IMR-90 (cell line): ENCODE measurements around the gene GMCL2. TPM values are rescaled to one million over a fixed set of nuclear protein-coding genes. Genes with fewer than 3 reads are reported as not detected.

Experiments
- ATAC-seq: fragments of 200-7000 bp; cut with Tn5 transposase; 2 replicates; pipeline ENCODE4 v1.9.1; 2020; ENCODE audit warnings: low read depth, mild to moderate bottlenecking, moderate library complexity
- BruUV-seq: library from RNA; stranded (reverse); fragments of 400-500 nt; replicated peaks from 2 replicates; lab custom pipeline; 2021; lab: Mats Ljungman, UMichigan
- CTCF ChIA-PET: fragments of 300-600 bp; formaldehyde crosslinking; extraction: SDS; loops from one replicate; lab custom pipeline; 2021; ENCODE audit warnings: antibody characterized with exemption; lab: Yijun Ruan, JAX
- POLR2A ChIA-PET: fragments of 300-600 bp; sonication (Branson Sonifier 250); formaldehyde crosslinking; loops from one replicate; lab custom pipeline; 2022; ENCODE audit warnings: antibody characterized with exemption; ENCODE audit not compliant: unreplicated experiment; lab: Charles Lee
- DNase-seq: peaks from one replicate; pipeline ENCODE4 v3.0.0; 2013
- H2AFZ ChIP-seq: replicated peaks from 2 replicates; pipeline ENCODE3; 2013; ENCODE audit warnings: low read length, mild to moderate bottlenecking; ENCODE audit not compliant: poor library complexity
- H2AK5ac ChIP-seq: 2 replicates; pipeline ENCODE4 v1.6.1; 2013; ENCODE audit warnings: low read depth, low read length, inconsistent platforms
- H2AK9ac ChIP-seq: replicated peaks from 2 replicates; pipeline ENCODE3; 2013; ENCODE audit warnings: mild to moderate bottlenecking, low read depth, low read length, moderate library complexity; ENCODE audit not compliant: poor library complexity
- H2BK120ac ChIP-seq: 2 replicates; pipeline ENCODE4 v1.6.1; 2013; ENCODE audit warnings: low read depth, low read length, inconsistent platforms
- H2BK15ac ChIP-seq: 3 replicates; pipeline ENCODE4 v1.6.1; 2013; ENCODE audit warnings: low read depth, low read length, inconsistent platforms
- H2BK20ac ChIP-seq: 2 replicates; pipeline ENCODE4 v1.6.1; 2013; ENCODE audit warnings: low read depth, mild to moderate bottlenecking, inconsistent platforms, low read length, moderate library complexity
- H2BK5ac ChIP-seq: 2 replicates; pipeline ENCODE4 v1.6.1; 2013; ENCODE audit warnings: mild to moderate bottlenecking, low read depth, low read length, inconsistent platforms; ENCODE audit not compliant: poor library complexity, severe bottlenecking
- H3K14ac ChIP-seq: replicated peaks from 2 replicates; pipeline ENCODE4 v1.6.1; 2013; ENCODE audit warnings: low read depth, low read length, inconsistent platforms
- H3K18ac ChIP-seq: 2 replicates; pipeline ENCODE4 v1.6.1; 2013; ENCODE audit warnings: low read depth, low read length, control low read depth
- H3K23ac ChIP-seq: 2 replicates; pipeline ENCODE4 v1.6.1; 2013; ENCODE audit warnings: low read depth, low read length, inconsistent platforms
- H3K27ac ChIP-seq: 2 replicates; pipeline ENCODE4 v1.5.1; 2013; ENCODE audit warnings: mild to moderate bottlenecking, control low read depth, low read length; ENCODE audit not compliant: insufficient read depth
- H3K27me3 ChIP-seq: 2 replicates; pipeline ENCODE4 v1.6.1; 2013; ENCODE audit warnings: low read length; ENCODE audit not compliant: control insufficient read depth, insufficient read depth
- H3K36me3 ChIP-seq: 2 replicates; pipeline ENCODE4 v1.6.1; 2013; ENCODE audit warnings: low read length, mixed read lengths; ENCODE audit not compliant: control insufficient read depth, insufficient read depth
- H3K4ac ChIP-seq: 2 replicates; pipeline ENCODE4 v1.6.1; 2013; ENCODE audit warnings: low read depth, low read length, inconsistent platforms
- H3K4me1 ChIP-seq: 2 replicates; pipeline ENCODE4 v1.6.1; 2013; ENCODE audit warnings: low read length, mixed read lengths; ENCODE audit not compliant: control insufficient read depth, insufficient read depth
- H3K4me2 ChIP-seq: 2 replicates; pipeline ENCODE4 v1.6.1; 2013; ENCODE audit warnings: low read depth, mild to moderate bottlenecking, control low read depth, low read length, moderate library complexity
- H3K4me3 ChIP-seq: 2 replicates; pipeline ENCODE4 v1.5.1; 2013; ENCODE audit warnings: low read depth, mild to moderate bottlenecking, control low read depth, low read length, moderate library complexity; ENCODE audit not compliant: insufficient read depth
- H3K56ac ChIP-seq: 2 replicates; pipeline ENCODE4 v1.6.1; 2013; ENCODE audit warnings: low read length, inconsistent platforms; ENCODE audit not compliant: insufficient read depth; ENCODE audit errors: extremely low read depth
- H3K79me1 ChIP-seq, 2 experiments: 2 replicates each; pipeline ENCODE4 v1.6.1; 2013; ENCODE audit warnings: low read length in 2 of 2, inconsistent platforms in 1 of 2, low read depth in 1 of 2
- H3K9ac ChIP-seq: 2 replicates; pipeline ENCODE4 v1.6.1; 2013; ENCODE audit warnings: low read depth, low read length, control low read depth
- H3K9me1 ChIP-seq: 2 replicates; pipeline ENCODE4 v1.6.1; 2013; ENCODE audit warnings: low read length, inconsistent platforms; ENCODE audit not compliant: insufficient read depth
- H3K9me3 ChIP-seq: 2 replicates; pipeline ENCODE4 v1.6.1; 2013; ENCODE audit warnings: low read length; ENCODE audit not compliant: control insufficient read depth, insufficient read depth
- H4K20me1 ChIP-seq: 2 replicates; pipeline ENCODE4 v1.6.1; 2013; ENCODE audit warnings: low read length, inconsistent platforms; ENCODE audit not compliant: insufficient read depth
- H4K5ac ChIP-seq: 2 replicates; pipeline ENCODE4 v1.6.1; 2013; ENCODE audit warnings: mild to moderate bottlenecking, low read depth, low read length, control low read depth
- H4K8ac ChIP-seq, 2 experiments: 2 replicates each; pipeline ENCODE4 v1.6.1; 2013; ENCODE audit warnings: low read depth in 2 of 2, low read length in 2 of 2, control low read depth in 1 of 2, inconsistent platforms in 1 of 2
- H4K91ac ChIP-seq: 2 replicates; pipeline ENCODE4 v1.6.1; 2013; ENCODE audit warnings: low read depth, low read length, inconsistent platforms; ENCODE audit not compliant: insufficient read depth
- CHD1 ChIP-seq: IDR thresholded peaks from 2 replicates; pipeline ENCODE4 v1.6.1; 2012; ENCODE audit warnings: low read depth, low read length, improper control_type of control experiment
- CTCF ChIP-seq: conservative IDR thresholded peaks from 2 replicates; pipeline ENCODE4 v1.5.1; 2012; ENCODE audit warnings: mild to moderate bottlenecking, low read depth, low read length, improper control_type of control experiment
- ELK1 ChIP-seq: fragments of 150-350 bp; IDR thresholded peaks from 2 replicates; pipeline ENCODE4 v1.6.1; 2016; ENCODE audit warnings: low read depth, mild to moderate bottlenecking, low read length, moderate library complexity, borderline replicate concordance
- FOS ChIP-seq: fragments of 150-350 bp; IDR thresholded peaks from 2 replicates; pipeline ENCODE4 v1.6.1; 2016; ENCODE audit warnings: low read depth, low read length
- MAFK ChIP-seq: IDR thresholded peaks from 2 replicates; pipeline ENCODE4 v1.6.1; 2012; ENCODE audit warnings: low read depth, low read length, improper control_type of control experiment
- MAZ ChIP-seq: IDR thresholded peaks from 2 replicates; pipeline ENCODE4 v1.6.1; 2012; ENCODE audit warnings: low read depth, mild to moderate bottlenecking, low read length, improper control_type of control experiment, moderate library complexity, borderline replicate concordance
- NFE2L2 ChIP-seq: fragments of 150-350 bp; IDR thresholded peaks from 2 replicates; pipeline ENCODE4 v1.6.1; 2016; ENCODE audit warnings: low read depth, mild to moderate bottlenecking, low read length
- POLR2A ChIP-seq: IDR thresholded peaks from 2 replicates; pipeline ENCODE4 v1.6.1; 2012; ENCODE audit warnings: mild to moderate bottlenecking, low read depth, low read length
- RAD21 ChIP-seq: IDR thresholded peaks from 2 replicates; pipeline ENCODE4 v1.6.1; 2012; ENCODE audit warnings: low read length, improper control_type of control experiment
- RCOR1 ChIP-seq: IDR thresholded peaks from 2 replicates; pipeline ENCODE4 v1.6.1; 2012; ENCODE audit warnings: mild to moderate bottlenecking, low read length, improper control_type of control experiment; ENCODE audit not compliant: insufficient replicate concordance
- RFX5 ChIP-seq: IDR thresholded peaks from 2 replicates; pipeline ENCODE4 v1.8.0; 2012; ENCODE audit warnings: low read depth, mild to moderate bottlenecking, low read length, moderate library complexity
- SMC3 ChIP-seq: fragments of 150-350 bp; IDR thresholded peaks from 2 replicates; pipeline ENCODE4 v1.6.1; 2016; ENCODE audit warnings: low read depth, mild to moderate bottlenecking, antibody characterized with exemption, low read length, moderate library complexity
- USF2 ChIP-seq: fragments of 150-350 bp; IDR thresholded peaks from 2 replicates; pipeline ENCODE4 v1.6.1; 2017; ENCODE audit warnings: mild to moderate bottlenecking, antibody characterized with exemption, low read length, low read depth
- WGBS, 2 experiments: methylation state at CpG; one replicate each; pipeline versions ENCODE4 v1.1.5 to v1.1.7; 2013; ENCODE audit warnings: missing lambda C conversion rate in 2 of 2; ENCODE audit not compliant: insufficient read length in 1 of 2; ENCODE audit errors: extremely low coverage in 2 of 2; 5-methylcytosine and 5-hydroxymethylcytosine counted together
- dilution Hi-C: fragments of 300-500 bp; cut with HindIII; formaldehyde crosslinking; loops from one replicate; pipeline ENCODE4 v1.14.3; 2018; ENCODE audit warnings: low sequenced_read_pairs; ENCODE audit not compliant: unreplicated experiment
- in situ Hi-C: fragments of 300-500 bp; cut with MboI; formaldehyde crosslinking; loops from 3 replicates; pipeline ENCODE4 v1.14.3; 2019; ENCODE audit warnings: low sequenced_read_pairs, inconsistent platforms, mixed read lengths
- intact Hi-C: fragments of 100-400 bp; cut with micrococcal nuclease; formaldehyde crosslinking; loops from 2 replicates; pipeline ENCODE4 v1.10.0; 2022
- polyA plus RNA-seq, 3 experiments: library from polyadenylated mRNA; depleted of rRNA; stranded (reverse); fragments of >200 nt; gene quantifications; 2 replicates each; pipeline ENCODE4 v1.2.3, GENCODE V29; 2012; ENCODE audit warnings: low replicate concordance in 1 of 3
- total RNA-seq: library from RNA; depleted of rRNA; stranded (reverse); fragments of >200 nt; gene quantifications from 2 replicates; pipeline ENCODE4 v1.2.3, GENCODE V29; 2012

The GMCL2 gene
- total and polyA plus RNA-seq, 2 of the 4 experiments (the other 2 are of a cell fraction), result not detected

- H3K4me2 ChIP-seq, result no peak overlapping the region
- H3K4me1 ChIP-seq, result no peaks in the 10 kb centered on the region
- no peak overlapping the region for H2BK20ac ChIP-seq
- H2AK5ac ChIP-seq, result no peak overlapping the region
- H3K9ac ChIP-seq, result no peak overlapping the region
- WGBS, 2 experiments, result no CpG with 5 or more reads among the region's 5 CpGs
- no peaks in the 10 kb centered on the region for H3K27me3 ChIP-seq
- H3K79me1 ChIP-seq, result peaks cover 15 to 41% of the 10 kb centered on the region in 2 experiments
- intact Hi-C loops, result no loop called here
- H4K20me1 ChIP-seq, result peaks cover 36% of the 10 kb centered on the region
- no peak overlapping the region for H2AK9ac ChIP-seq
- H2BK120ac ChIP-seq, result no peak overlapping the region
- H4K8ac ChIP-seq, result no peak overlapping the region
- DNase-seq (no peak), ATAC-seq (no peak)
- CTCF ChIA-PET, result no interaction called here
- H3K4me3 ChIP-seq, result no peak overlapping the region
- in situ Hi-C loops, result no loop called here
- no peak overlapping the region for H3K18ac ChIP-seq
- H3K56ac ChIP-seq, result no peak overlapping the region
- H3K27ac ChIP-seq, result no peak overlapping the region
- dilution Hi-C loops, result no loop called here
- H4K5ac ChIP-seq, result no peak overlapping the region
- no peak overlapping the region for H3K23ac ChIP-seq
- H4K91ac ChIP-seq, result no peak overlapping the region
- H3K9me3 ChIP-seq, result no peaks in the 10 kb centered on the region
- peaks cover 7% of the 10 kb centered on the region for H3K9me1 ChIP-seq
- POLR2A ChIA-PET, result no interaction called here
- BruUV-seq, result no TSS peak
- H2BK15ac ChIP-seq, result no peak overlapping the region
- H3K36me3 ChIP-seq, result peaks cover 56% of the 10 kb centered on the region
- no peak overlapping the region for H3K14ac ChIP-seq
- no peak overlapping the region for H3K4ac ChIP-seq
- no peak overlapping the region for H2BK5ac ChIP-seq
- no peak overlapping the region for H2AFZ ChIP-seq
- TF ChIP-seq NFE2L2 (no peak), RAD21 (no peak), FOS (no peak), RCOR1 (no peak), MAFK (no peak), RFX5 (no peak), CTCF (no peak), POLR2A (no peak), ELK1 (no peak), CHD1 (no peak), MAZ (no peak), SMC3 (no peak), USF2 (no peak)
These were observed 28.9 kb upstream of the GMCL2 start for GRCh38 chr5:178216088-178216534.
